ENCODE results near the gene DOK7. TPM values are rescaled to one million over a fixed set of nuclear protein-coding genes. Genes with fewer than 3 reads are reported as not detected.

The DOK7 gene
- total RNA-seq, 2 donors from 2014 or later: 0.80 to 1.5 TPM

- peaks cover 31% of the 10 kb centered on the region for H3K36me3 ChIP-seq
- DNase-seq: no peak
Measured at GRCh38 chr4:3513807-3514206, 50.7 kb downstream of the DOK7 start.

GRCh38 chr4:3514221-3514780 is 51.2 kb downstream of the DOK7 start:
- intact Hi-C loops (cut with DNase I): no loop called here
- Histone ChIP-seq H3K36me3 (peaks cover 31% of the 10 kb centered on the region), H3K9ac (ENCODE audit: low read depth in 2 of 2, low read length in 2 of 2) (no peak overlapping the region), H3K4me3 (no peak overlapping the region), H3K27ac (no peak overlapping the region), H3K4me1 (no peaks in the 10 kb centered on the region), H3K27me3 (no peaks in the 10 kb centered on the region), H3K9me3 (no peaks in the 10 kb centered on the region)
- no peak for TF ChIP-seq CTCF (IDR thresholded peaks at IDR 0.05)
- no peak for DNase-seq

More at GRCh38 chr4:3513807-3514206, 50.7 kb downstream of the DOK7 start:
- Histone ChIP-seq H3K4me1 (no peaks in the 10 kb centered on the region), H3K9ac (ENCODE audit: low read depth in 2 of 2, low read length in 2 of 2) (no peak overlapping the region), H3K27ac (no peak overlapping the region), H3K9me3 (no peaks in the 10 kb centered on the region), H3K4me3 (no peak overlapping the region), H3K27me3 (no peaks in the 10 kb centered on the region)
- intact Hi-C loops (cut with DNase I): no loop called here
- no peak for TF ChIP-seq CTCF (IDR thresholded peaks at IDR 0.05)

- no peak overlapping the region for H3K4me3 ChIP-seq
- no peaks in the 10 kb centered on the region for H3K27me3 ChIP-seq
- TF ChIP-seq CTCF (IDR thresholded peaks at IDR 0.05): no peak
- no peaks in the 10 kb centered on the region for H3K4me1 ChIP-seq
- intact Hi-C loops (cut with DNase I): no loop called here
- no peak for DNase-seq
- no peaks in the 10 kb centered on the region for H3K9me3 ChIP-seq
- peaks cover 31% of the 10 kb centered on the region for H3K36me3 ChIP-seq
- no peak overlapping the region for H3K9ac ChIP-seq (ENCODE audit: low read depth in 2 of 2, low read length in 2 of 2)
- H3K27ac ChIP-seq: no peak overlapping the region
Measured at GRCh38 chr4:3514806-3515501, 51.8 kb downstream of the DOK7 start.

GRCh38 chr4:3515646-3516045 is 52.5 kb downstream of the DOK7 start:
- no peak for TF ChIP-seq CTCF (IDR thresholded peaks at IDR 0.05)
- Histone ChIP-seq H3K27ac (no peak overlapping the region), H3K4me1 (no peaks in the 10 kb centered on the region), H3K4me3 (no peak overlapping the region), H3K9ac (ENCODE audit: low read depth in 2 of 2, low read length in 2 of 2) (no peak overlapping the region), H3K27me3 (no peaks in the 10 kb centered on the region), H3K9me3 (no peaks in the 10 kb centered on the region), H3K36me3 (peaks cover 36% of the 10 kb centered on the region)
- no peak for DNase-seq
- intact Hi-C loops (cut with DNase I): no loop called here

- TF ChIP-seq CTCF (IDR thresholded peaks at IDR 0.05): no peak
- Histone ChIP-seq H3K27me3 (no peaks in the 10 kb centered on the region), H3K4me3 (no peak overlapping the region), H3K4me1 (no peaks in the 10 kb centered on the region), H3K9me3 (no peaks in the 10 kb centered on the region), H3K36me3 (peaks cover 42% of the 10 kb centered on the region), H3K9ac (ENCODE audit: low read depth in 2 of 2, low read length in 2 of 2) (no peak overlapping the region), H3K27ac (no peak overlapping the region)
- intact Hi-C loops (cut with DNase I): no loop called here
- DNase-seq: no peak
Measured at GRCh38 chr4:3516061-3516835, 53.1 kb downstream of the DOK7 start.
